Activated CD8-positive, alpha-beta memory T cell treated with anti-CD3 and anti-CD28 coated beads, Interleukin-2, amount 50 U/mL, for 24 hours (primary cell): ENCODE results near the gene RIPPLY2.
"Not testable (repeated sequence)": the region's sequence is repeated elsewhere in the genome, so short reads cannot be mapped to it uniquely, and the experiment has no call there.

Experiments used
- DNase-seq: peaks from one replicate; pipeline ENCODE4 v3.0.0-alpha.2; 2020; ENCODE audit errors: extremely low read depth

RIPPLY2 gene

DNA sequence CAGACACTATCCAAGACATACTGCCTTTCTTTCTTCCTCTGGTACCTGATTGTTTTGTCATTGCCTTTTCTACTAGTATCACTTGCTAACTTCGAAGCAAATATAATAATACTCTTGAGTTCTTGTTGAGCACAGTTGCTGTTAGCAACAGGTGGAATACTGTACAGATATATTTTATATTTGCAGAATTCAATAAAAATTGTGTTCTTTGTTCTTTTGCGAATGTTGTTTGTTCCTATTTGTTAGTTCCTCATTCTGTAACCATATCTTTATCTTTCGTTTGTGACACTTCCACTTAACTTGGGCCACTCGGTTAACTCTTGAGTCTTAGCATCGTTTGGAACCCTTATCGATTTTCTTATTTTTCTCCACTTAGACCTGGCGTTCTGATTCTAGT is 7.2 kb downstream of the RIPPLY2 start:
- no peak for DNase-seq

DNA sequence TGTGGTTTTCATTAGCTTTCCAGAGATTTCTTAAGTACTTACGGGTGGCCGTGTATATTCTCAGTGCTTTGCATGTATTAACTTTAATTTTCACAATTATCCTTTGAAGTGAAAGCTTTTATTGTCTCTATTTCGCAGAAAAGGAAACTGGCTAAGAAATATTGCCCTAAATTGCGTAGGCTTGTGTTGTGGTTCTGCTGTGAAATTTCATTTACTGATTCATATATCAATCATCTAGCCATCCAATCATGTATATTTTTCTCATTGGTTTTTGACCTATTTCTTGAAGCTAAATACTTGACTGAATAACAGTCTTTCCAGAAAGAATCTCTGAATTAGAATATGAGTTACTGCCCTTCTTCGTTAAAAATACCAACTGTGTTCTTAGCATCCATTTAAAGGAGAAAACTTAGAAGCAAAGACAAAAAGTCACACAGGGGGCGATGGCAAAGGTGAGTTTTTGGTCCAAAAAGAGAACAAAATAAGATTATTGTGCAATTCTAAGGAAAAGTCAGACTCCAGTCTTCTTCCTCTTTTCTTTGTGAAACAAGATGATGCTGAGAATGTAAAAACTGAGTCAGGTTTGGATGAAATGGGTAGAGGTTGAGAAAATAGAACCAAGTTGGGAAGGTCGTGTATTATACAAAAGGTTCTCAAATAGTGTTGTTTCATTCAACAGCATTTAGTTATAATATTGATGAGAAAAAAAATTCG is 7.8 kb downstream of the RIPPLY2 start:
- no peak for DNase-seq

DNA sequence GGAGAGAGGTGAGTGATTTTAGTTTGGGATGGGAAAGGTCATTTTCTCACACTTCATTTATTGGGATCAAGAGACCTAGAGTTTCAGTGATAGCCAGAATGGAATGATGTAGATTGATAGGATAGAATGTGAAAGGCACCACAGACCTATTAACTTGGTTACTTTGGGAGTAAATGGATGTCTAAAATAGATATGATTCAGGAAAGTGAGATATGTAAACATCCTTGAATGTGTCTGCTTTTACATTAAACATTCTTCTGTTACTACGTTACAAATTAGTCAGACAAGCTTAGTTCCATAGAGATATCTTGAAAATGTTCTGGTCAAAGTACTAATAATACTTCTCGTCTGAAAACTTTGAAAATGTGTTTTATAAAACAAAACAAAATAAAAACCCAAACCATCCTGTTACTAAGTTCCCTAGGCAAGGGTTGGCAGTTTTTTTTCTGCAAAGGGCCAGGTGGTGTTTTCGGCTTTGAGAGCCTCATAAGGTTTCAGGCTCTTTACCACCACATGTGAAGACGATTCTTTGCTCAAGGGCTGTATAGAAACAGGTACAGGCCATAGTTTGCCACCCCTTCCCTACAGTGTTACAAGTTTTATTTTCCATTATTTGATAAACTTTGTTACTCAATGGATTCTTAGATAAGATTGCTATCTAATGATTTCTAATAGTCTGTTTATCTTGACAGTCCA is 9.8 kb downstream of the RIPPLY2 start:
- no peak for DNase-seq

DNA sequence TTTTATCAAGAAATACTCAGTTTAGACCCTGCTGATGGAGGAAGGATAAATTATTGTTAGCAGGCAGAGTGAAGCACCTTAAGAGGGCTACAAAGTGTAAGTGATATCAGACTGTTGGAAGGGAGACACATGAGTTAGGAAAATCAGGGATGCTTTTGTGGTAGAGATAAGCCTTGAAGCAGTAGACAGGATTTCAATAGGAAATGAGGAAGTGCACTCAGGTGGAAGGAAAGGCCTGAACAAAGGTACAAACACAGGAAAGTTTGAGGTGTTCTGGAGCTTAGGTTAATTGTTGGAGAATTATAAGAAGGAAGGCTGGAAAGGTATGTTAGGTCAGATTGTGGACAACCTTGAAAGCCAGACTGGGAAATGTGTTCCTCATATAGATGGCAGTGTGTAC is 13.9 kb downstream of the RIPPLY2 start:
- no peak for DNase-seq

DNA sequence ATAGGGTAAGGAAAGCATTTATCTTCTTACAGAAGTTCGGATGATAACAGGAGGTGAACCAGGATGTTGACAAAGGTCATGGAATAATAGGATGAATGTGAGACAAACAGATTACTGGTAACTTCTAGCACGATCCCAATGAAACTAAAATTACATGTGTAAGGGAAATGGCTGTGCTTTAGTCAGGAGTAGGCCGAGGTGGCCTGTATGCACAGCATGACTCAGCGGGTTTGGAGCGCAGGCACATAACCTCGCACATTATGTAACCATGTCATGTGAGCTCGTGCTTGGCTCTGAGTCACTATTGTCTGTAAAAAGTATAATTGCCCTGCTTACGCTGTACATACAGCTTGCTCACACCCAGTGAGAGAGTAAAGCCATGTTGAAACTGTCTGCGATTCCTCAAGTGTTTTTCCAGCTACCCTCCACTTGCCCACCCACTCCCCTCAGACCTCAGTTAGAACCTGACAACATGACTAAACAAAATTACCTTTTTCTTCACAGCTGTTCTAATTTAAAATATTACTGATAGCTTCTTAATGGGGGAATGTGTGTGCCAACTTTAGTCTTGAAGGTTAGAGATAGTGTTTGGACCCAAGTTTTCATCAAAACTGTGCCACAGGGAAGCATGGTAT is 14.5 kb downstream of the RIPPLY2 start:
- DNase-seq, result no peak

DNA sequence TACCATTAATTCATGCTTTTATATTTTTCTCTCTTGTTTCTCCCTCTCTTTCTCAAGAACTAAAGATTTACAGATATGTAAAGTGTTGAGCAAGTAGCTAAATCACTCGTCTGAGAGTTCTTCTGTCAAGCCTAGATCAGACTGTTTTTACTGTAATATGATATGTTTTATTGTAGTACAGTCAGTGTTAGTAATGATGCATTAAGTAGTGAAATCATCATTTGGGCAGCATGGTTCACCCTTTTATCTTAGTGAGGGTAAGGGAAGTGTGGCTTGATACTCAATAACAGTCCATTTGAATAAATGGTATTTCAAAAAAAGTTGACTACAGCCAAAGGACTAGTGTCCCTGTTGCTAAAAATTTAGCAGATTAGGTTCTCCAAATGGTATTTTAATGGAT is 15.5 kb downstream of the RIPPLY2 start:
- DNase-seq, result no peak

DNA sequence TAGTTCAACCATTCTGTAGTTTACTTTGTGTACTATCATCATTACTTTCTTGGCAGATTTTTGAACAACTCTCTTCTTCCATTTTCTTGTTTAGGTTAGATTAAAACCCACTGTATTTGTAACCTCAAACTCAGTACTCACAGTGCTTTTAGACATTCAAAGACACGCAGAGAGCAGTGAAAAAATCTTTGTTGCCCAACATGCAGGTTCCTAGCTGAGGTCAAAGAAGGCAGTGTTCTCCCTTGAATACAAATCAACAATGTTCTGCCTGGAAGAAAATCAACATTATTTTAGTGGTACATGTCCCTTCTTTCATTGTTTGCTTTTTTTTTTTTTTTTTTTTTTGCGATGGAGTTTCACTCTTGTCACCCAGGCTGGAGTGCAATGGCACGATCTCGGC is 17.5 kb downstream of the RIPPLY2 start:
- DNase-seq, result no peak

DNA sequence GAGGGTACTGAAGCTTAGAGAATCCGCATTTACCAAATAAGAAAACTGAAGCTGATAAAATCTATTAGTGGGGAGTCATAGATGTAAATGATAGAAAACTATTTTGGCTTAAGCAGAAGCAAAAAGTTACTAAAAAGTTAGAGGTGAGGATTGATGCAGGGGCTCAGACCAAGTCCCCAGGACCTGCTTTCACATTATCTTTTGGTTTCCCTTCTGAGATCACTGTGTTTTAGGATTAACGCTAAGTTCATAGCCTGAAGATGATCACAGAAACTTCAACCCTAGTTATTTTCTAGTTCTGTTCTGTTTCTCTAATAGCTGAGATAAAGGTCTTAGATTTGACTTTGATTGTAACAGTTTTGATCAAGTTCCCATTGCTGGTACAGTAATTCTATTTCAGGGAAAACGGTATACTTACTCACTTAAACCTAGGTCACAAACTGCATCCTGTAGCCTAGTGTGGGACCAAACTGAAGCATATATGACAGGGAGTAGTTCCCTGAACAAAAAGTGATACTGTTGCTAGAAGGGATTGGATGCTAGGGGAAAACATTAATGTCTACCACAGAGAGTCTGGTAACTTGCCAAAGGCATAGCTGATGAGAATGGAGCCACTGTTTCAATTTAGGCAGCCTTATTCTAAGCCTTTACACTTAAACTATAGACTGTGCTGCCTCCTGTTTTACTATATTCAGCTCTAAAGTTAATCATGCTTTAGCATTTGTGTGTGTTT is 19.4 kb downstream of the RIPPLY2 start:
- no peak for DNase-seq

DNA sequence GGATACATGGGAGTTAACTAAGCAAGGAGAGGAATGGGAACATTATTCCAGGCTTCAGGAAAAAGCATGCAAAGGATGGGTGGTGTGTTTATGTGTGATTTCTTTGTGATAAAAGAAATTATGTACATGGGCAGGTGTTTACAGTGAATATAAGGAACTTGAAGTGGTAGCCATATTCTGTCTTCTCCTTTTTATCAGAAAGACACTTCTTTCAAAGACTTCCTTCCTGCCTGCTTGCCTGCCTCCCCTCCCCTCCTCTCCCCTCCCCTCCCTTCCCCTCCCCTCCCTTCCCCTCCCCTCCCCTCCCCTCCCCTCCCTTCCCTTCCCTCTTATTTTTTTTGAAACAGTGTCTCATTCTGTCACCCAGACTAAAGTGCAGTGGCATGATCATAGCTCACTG is 20.7 kb downstream of the RIPPLY2 start:
- no peak for DNase-seq

DNA sequence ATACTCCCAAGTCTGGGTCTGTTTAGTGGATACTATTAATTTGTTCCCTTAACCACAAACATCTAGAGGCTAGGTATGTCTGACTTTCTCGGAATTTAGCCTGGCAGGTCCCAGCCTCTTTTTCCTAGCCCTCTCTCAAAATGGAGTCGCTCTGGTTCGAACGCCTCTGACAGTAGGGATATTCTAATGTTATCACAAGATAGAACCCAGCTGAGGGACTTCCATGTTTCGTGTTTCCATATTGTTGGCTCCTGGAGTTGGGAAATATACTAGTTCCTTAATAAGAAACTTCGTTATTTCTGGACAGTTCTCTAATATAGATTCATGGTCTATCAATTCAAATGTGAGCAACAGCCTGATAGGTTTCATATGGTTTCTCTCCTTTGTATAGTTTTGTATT is 22.7 kb downstream of the RIPPLY2 start:
- DNase-seq, result no peak

DNA sequence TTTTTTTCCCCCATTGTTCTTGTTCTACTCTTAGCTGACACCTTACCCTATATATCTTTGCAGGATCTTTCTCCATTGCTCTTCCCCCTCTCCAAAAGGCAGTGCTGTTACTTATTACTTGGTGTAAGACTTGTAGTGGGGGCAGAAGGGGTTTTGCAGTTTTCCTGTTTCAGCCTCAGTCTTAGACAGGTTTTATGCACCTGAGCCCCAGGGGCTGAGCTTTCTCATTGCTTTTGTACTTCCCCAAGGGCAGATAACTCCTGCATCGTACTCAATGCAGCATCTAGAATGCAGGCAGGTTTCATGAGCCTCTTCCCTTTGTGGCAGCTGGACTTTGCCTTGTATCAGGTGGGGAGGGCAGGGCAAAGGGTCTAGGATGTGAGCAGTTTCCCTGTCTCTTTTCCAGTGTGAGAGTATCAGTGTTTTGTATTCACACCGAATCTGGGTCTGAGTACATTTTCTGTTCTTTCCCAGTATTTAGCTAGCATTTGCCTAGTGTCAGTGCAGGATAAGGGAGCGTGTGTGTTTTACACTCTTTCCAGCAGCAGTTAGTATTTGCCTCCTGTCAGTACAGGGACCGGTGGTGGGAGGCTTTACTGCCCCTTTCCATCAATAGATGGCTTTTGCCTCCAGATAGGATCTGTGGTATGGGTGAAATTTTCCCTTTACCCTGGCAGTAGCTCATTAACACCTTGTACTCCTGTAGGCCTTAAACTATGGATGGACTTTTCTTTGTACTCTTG is 25.9 kb downstream of the RIPPLY2 start:
- DNase-seq, result no peak

DNA sequence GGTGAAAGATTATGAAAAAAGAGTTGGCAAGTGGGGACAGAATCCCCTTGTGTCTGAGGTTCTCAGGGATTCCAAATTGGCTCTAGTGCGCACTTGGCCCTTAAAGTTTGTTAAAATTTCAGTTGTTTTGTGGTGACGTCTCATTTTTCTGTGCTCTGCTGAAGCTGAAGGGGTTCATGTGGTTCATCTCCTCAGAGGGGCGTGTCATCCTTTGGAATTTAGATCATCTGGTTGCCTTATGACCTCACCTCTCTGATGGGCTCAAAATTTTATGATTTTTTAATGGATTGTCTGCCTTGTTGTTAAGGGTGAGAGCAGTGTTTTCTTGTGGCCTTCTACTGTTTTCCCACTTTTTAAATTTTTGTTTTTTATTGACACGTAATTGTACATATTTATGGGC is 26.6 kb downstream of the RIPPLY2 start:
- DNase-seq, result no peak

DNA sequence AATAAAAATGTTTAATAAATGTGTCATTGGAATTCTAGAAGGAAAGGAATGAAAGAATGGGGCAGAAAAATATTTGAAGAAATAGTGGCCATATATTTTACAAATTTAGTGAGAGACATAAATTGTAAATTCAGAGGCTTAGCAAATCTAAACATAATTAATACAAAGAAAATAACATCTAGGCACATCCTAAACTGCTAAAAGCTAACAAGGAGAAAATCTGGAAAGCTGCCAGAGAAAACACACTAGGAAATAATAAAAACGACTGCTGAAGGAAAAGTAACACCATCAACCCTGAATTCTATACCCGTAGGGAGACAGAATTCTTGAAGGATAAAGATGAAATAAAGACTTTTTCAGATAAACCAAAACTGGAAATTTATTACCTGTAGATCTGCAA is 30.1 kb downstream of the RIPPLY2 start:
- no peak for DNase-seq

DNA sequence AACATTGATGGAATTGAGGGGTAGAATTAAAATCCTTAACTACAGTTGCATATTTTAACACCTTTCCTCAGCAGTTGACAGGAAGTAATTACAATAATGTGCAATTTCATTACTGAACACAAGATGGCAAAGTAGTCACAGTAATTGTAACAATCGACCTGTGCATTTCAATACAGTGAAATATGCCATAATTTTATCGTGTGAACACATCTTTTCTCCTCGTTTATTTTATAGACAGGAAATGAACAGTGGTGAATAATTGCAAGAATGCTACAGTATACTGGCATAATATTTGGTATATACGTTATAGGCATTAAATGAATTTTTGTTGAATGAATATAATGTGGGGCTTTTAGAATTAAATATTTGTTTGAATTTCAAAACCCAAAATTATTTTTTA is 31.4 kb downstream of the RIPPLY2 start:
- no peak for DNase-seq

DNA sequence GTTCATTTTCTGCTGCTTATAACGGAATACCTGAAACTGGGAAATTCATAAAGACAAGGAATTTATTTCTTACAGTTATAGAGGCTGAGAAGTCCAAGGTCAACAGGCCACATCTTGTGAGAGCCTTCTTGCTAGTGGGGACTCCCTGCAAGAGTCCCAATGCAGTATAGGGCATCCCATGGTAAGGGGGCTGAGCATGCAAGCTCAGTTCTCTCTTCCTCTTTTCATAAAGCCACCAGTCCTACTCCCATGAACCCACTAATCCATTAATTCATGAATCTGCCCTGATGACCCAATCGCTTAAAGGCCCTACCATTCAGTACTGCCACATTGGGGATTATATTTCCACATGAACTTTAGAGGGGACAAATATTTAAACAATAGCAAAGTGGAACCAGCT is 32.8 kb downstream of the RIPPLY2 start:
- no peak for DNase-seq

DNA sequence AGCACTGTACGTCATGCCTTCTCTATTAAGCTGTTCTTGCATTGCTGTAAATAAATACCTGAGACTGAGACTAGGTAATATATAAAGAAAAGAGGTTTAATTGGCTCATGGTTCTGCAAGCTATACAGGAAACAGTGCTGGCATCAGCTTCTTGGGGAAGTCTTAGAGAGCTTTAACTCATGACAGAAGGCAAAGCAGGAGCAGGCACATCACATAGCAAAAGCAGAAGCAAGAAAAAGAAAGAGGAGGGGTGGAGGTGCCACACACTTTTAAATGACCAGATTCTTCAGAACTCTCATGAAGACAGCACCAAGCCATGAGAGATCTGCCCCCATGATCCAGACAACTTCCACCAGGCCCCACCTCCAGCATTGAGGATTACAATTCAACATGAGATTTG is 36.5 kb downstream of the RIPPLY2 start:
- DNase-seq, result no peak

DNA sequence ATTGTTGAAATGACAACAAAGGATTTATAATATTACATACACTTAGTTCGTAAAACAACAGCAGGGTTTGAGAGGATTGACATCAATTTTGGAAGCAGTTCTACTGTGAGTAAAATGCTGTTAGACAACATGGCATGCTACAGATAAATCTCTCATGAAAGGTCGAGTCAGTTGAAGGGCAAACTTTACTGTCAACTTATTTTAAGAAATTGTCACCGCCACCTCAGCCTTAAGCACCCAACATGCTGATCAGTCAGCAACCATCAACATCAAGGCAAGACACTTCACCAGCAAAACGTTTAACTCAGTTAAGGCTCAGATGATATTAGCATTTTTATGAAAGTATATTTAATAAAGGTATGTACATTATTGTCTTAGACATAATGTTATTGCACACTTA is 37.4 kb downstream of the RIPPLY2 start:
- no peak for DNase-seq

DNA sequence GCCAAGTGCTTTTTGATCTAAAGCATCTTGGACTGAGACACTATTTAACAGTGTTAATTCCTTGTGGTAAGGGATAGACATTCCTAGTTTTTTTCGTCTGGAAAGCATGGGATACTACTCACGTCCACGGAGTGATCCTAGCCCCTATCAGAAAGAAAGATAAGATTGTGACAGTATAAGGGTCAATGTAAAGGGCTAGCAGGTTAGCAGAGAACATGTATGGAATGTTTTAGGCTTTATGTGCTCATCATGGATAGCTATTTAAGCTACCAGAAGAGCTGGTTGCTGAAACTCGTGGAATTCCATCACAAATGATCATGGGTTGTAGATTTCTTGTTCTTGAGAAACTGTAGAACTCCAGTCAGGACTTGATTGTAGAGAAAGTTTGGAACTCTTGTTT is 38.4 kb downstream of the RIPPLY2 start:
- no peak for DNase-seq

DNA sequence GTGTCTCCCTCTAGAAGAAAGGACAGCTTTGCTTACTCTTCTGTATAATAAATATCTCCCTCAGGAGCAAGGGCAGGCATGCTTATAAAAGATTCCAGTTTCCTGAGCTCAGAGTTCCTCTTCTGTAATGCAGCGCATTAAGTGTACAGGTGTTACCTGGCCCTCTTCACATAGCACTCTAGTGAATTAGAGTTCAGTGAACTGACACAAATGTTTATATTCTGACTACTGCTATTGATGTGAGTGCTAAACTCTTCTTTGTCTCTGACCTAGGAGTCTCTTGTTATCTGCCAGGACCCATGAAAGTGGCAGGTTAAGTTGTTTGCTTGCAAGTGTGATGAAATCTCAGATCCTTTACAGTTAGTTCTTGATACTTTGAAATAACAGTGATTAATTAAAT is 39.9 kb downstream of the RIPPLY2 start:
- no peak for DNase-seq

DNA sequence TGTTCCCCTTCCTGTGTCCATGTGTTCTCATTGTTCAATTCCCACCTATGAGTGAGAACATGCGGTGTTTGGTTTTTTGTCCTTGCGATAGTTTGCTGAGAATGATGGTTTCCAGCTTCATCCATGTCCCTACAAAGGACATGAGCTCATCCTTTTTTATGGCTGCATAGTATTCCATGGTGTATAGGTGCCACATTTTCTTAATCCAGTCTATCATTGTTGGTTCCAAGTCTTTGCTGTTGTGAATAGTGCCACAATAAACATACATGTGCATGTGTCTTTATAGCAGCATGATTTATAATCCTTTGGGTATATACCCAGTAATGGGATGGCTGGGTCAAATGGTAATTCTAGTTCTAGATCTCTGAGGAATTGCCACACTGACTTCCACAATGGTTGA is 43.9 kb downstream of the RIPPLY2 start:
- not testable (repeated sequence) for DNase-seq

DNA sequence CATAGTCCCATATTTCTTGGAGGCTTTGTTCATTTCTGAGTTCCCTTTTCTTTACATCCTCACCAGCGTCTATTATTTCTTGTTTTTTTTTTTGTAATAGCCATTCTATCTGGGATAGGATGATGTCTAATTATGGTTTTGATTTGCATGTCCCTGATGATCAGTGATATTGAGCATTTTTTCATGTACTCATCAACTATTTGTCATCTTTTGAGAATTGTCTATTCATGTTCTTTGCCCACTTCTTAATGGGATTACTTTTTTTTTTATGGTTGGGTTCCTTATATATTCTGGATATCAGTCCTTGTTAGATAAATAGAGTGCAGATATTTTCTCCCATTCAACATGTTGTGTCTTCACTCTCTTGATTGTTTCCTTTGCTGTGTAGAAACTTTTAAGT is 48.5 kb downstream of the RIPPLY2 start:
- DNase-seq, result no peak

DNA sequence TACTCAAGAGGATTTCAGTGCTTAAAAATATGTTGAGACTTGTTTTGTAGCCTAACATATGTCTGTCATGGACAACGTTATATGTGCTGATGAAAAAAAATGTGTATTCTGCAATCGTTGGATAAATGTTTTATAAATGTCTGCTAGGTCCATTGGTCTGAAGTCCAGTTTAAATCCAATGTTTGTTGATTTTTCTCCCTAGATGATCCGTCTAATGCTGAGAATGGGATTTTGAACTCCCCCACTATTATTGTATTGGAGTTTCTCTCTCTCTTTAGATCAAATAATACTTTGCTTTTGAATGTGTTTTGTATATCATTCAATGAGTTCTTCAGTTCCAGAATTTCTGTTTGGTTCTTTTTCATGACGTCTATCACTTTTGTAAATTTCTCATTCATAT is 51.2 kb downstream of the RIPPLY2 start:
- DNase-seq, result no peak
